Caco-2 (cell line): ENCODE measurements around the gene ODF2L. TPM values are rescaled to one million over a fixed set of nuclear protein-coding genes. Genes with fewer than 3 reads are reported as not detected.
"Not testable (repeated sequence)": the region's sequence is repeated elsewhere in the genome, so short reads cannot be mapped to it uniquely, and the experiment has no call there.

Source experiments
- BruUV-seq: library from RNA; stranded (reverse); fragments of 400-500 nt; replicated peaks from 2 replicates; lab custom pipeline; 2021; lab: Mats Ljungman, UMichigan
- CTCF ChIA-PET: fragments of 300-600 bp; sonication (Branson Sonifier 250); formaldehyde crosslinking; loops from one replicate; lab custom pipeline; 2022; ENCODE audit warnings: antibody characterized with exemption; lab: Charles Lee
- POLR2A ChIA-PET: fragments of 300-600 bp; sonication (Branson Sonifier 250); formaldehyde crosslinking; loops from one replicate; lab custom pipeline; 2022; ENCODE audit warnings: antibody characterized with exemption; lab: Charles Lee
- DNase-seq, 2 experiments: peaks; one replicate each; pipeline versions ENCODE4 v3.0.0 to v3.0.0-alpha.2; 2020 to 2022
- H3K27me3 ChIP-seq: replicated peaks from 2 replicates; pipeline ENCODE4 v1.6.0; 2011; ENCODE audit warnings: low read length; ENCODE audit not compliant: control insufficient read depth, insufficient read depth
- H3K36me3 ChIP-seq: 2 replicates; pipeline ENCODE4 v1.5.1; 2011; ENCODE audit warnings: low read length; ENCODE audit not compliant: control insufficient read depth, insufficient read depth
- H3K4me1 ChIP-seq: fragments of 250-450 bp; sonication (Bioruptor Pico); 2 replicates; pipeline ENCODE4 v1.5.1; 2020; ENCODE audit warnings: mild to moderate bottlenecking
- H3K4me3 ChIP-seq: 2 replicates; pipeline ENCODE4 v1.5.1; 2011; ENCODE audit warnings: low read depth, mild to moderate bottlenecking, control low read depth, low read length
- H3K9me3 ChIP-seq: fragments of 250-450 bp; sonication (Bioruptor Pico); 2 replicates; pipeline ENCODE4 v1.5.1; 2020; ENCODE audit warnings: mild to moderate bottlenecking, moderate library complexity
- H3K27ac Mint-ChIP-seq: one replicate; pipeline ENCODE4 v1.8.0; 2022; ENCODE audit warnings: mixed read lengths; ENCODE audit not compliant: unreplicated experiment
- H3K27me3 Mint-ChIP-seq: one replicate; pipeline ENCODE4 v1.8.0; 2022; ENCODE audit warnings: mixed read lengths; ENCODE audit not compliant: insufficient read depth, unreplicated experiment
- H3K36me3 Mint-ChIP-seq: one replicate; pipeline ENCODE4 v1.8.0; 2022; ENCODE audit warnings: mild to moderate bottlenecking, mixed read lengths; ENCODE audit not compliant: insufficient read depth, unreplicated experiment
- H3K4me1 Mint-ChIP-seq: one replicate; pipeline ENCODE4 v1.8.0; 2022; ENCODE audit warnings: low read depth, mixed read lengths; ENCODE audit not compliant: unreplicated experiment
- H3K4me3 Mint-ChIP-seq: one replicate; pipeline ENCODE4 v1.8.0; 2022; ENCODE audit warnings: mild to moderate bottlenecking, moderate library complexity, mixed read lengths; ENCODE audit not compliant: unreplicated experiment
- H3K9me3 Mint-ChIP-seq: one replicate; pipeline ENCODE4 v1.8.0; 2022; ENCODE audit warnings: mixed read lengths; ENCODE audit not compliant: unreplicated experiment
- CTCF ChIP-seq, 2 experiments: fragments of 200-600 bp in 1 of 2; IDR thresholded peaks; 1 replicate in 1 of 2; 2 replicates in 1 of 2; pipeline versions ENCODE4 v1.5.1 to v1.8.0; 2011 to 2022; ENCODE audit warnings: antibody characterized with exemption in 1 of 2, control low read depth in 1 of 2, inconsistent platforms in 1 of 2, low read depth in 1 of 2, low read length in 1 of 2, mild to moderate bottlenecking in 1 of 2, moderate library complexity in 1 of 2; ENCODE audit not compliant: insufficient read depth in 1 of 2, severe bottlenecking in 1 of 2, unreplicated experiment in 1 of 2
- intact Hi-C: fragments of 100-400 bp; cut with micrococcal nuclease; formaldehyde crosslinking; loops from one replicate; pipeline ENCODE4 v1.10.0; 2022; ENCODE audit not compliant: unreplicated experiment
- total RNA-seq: library from RNA; stranded (reverse); gene quantifications from 2 replicates; pipeline ENCODE4 v1.2.3, GENCODE V29; 2022

Gene ODF2L
- total RNA-seq, 1 experiment from 2014 or later: 9.7 TPM

- Mint-ChIP-seq H3K27ac (no peak overlapping the region), H3K27me3 (no peaks in the 10 kb centered on the region), H3K4me1 (no peaks in the 10 kb centered on the region), H3K9me3 (no peaks in the 10 kb centered on the region), H3K4me3 (no peak overlapping the region), H3K36me3 (peaks cover 11% of the 10 kb centered on the region)
- Histone ChIP-seq H3K4me3 (no peak overlapping the region), H3K27me3 (no peaks in the 10 kb centered on the region), H3K9me3 (no peaks in the 10 kb centered on the region), H3K4me1 (no peaks in the 10 kb centered on the region), H3K36me3 (no peaks in the 10 kb centered on the region)
- BruUV-seq: no TSS peak
- no peak for TF ChIP-seq CTCF (IDR thresholded peaks at IDR 0.05; ENCODE audit: insufficient read depth in 1 of 2, low read depth in 1 of 2, low read length in 1 of 2, severe bottlenecking in 1 of 2, unreplicated experiment in 1 of 2)
- ChIA-PET POLR2A (no interaction called here), CTCF (no interaction called here)
- no peak for DNase-seq
- intact Hi-C loops: no loop called here
Observed at GRCh38 chr1:86352086-86352485, 44.0 kb downstream of the ODF2L start.

- BruUV-seq, intact Hi-C loops, H3K27ac Mint-ChIP-seq, H3K9me3 ChIP-seq, H3K27me3 ChIP-seq, CTCF ChIA-PET, POLR2A ChIA-PET, H3K4me1 Mint-ChIP-seq, H3K27me3 Mint-ChIP-seq, DNase-seq, H3K4me3 ChIP-seq, H3K4me3 Mint-ChIP-seq, H3K36me3 ChIP-seq, H3K9me3 Mint-ChIP-seq, H3K4me1 ChIP-seq: not testable (repeated sequence)
- peaks cover 11% of the 10 kb centered on the region for H3K36me3 Mint-ChIP-seq
Observed at GRCh38 chr1:86350230-86350629, 45.9 kb downstream of the ODF2L start.

- no TSS peak for BruUV-seq
- Histone ChIP-seq H3K36me3 (no peaks in the 10 kb centered on the region), H3K4me3 (no peak overlapping the region), H3K9me3 (no peaks in the 10 kb centered on the region), H3K4me1 (no peaks in the 10 kb centered on the region), H3K27me3 (no peaks in the 10 kb centered on the region)
- CTCF ChIA-PET: no interaction called here
- H3K4me1 Mint-ChIP-seq: peaks cover 7% of the 10 kb centered on the region
- TF ChIP-seq CTCF (IDR thresholded peaks at IDR 0.05; ENCODE audit: insufficient read depth in 1 of 2, low read depth in 1 of 2, low read length in 1 of 2, severe bottlenecking in 1 of 2, unreplicated experiment in 1 of 2): no peak
- intact Hi-C loops: no loop called here
- no peaks in the 10 kb centered on the region for H3K9me3 Mint-ChIP-seq
- H3K4me3 Mint-ChIP-seq: no peak overlapping the region
- POLR2A ChIA-PET: no interaction called here
- H3K36me3 Mint-ChIP-seq: peaks cover 8% of the 10 kb centered on the region
- no peaks in the 10 kb centered on the region for H3K27me3 Mint-ChIP-seq
- H3K27ac Mint-ChIP-seq: no peak overlapping the region
- no peak for DNase-seq
Observed at GRCh38 chr1:86346388-86346787, 49.7 kb downstream of the ODF2L start.

- no peak overlapping the region for H3K27ac Mint-ChIP-seq
- DNase-seq: no peak
- H3K36me3 ChIP-seq: no peaks in the 10 kb centered on the region
- no peak for TF ChIP-seq CTCF (IDR thresholded peaks at IDR 0.05; ENCODE audit: insufficient read depth in 1 of 2, low read depth in 1 of 2, low read length in 1 of 2, severe bottlenecking in 1 of 2, unreplicated experiment in 1 of 2)
- CTCF ChIA-PET: no interaction called here
- POLR2A ChIA-PET: no interaction called here
- H3K4me3 ChIP-seq: no peak overlapping the region
- no TSS peak for BruUV-seq
- H3K9me3 ChIP-seq: no peaks in the 10 kb centered on the region
- no peaks in the 10 kb centered on the region for H3K36me3 Mint-ChIP-seq
- H3K4me3 Mint-ChIP-seq: no peak overlapping the region
- no peaks in the 10 kb centered on the region for H3K27me3 ChIP-seq
- intact Hi-C loops: no loop called here
- H3K9me3 Mint-ChIP-seq: no peaks in the 10 kb centered on the region
- H3K27me3 Mint-ChIP-seq: no peaks in the 10 kb centered on the region
- peaks cover 7% of the 10 kb centered on the region for H3K4me1 Mint-ChIP-seq
- no peaks in the 10 kb centered on the region for H3K4me1 ChIP-seq
Observed at GRCh38 chr1:86345042-86345441, 51.1 kb downstream of the ODF2L start.
